GM21528 (cell line): ENCODE results near the gene KIZ.
"Not testable (repeated sequence)": the region's sequence is repeated elsewhere in the genome, so short reads cannot be mapped to it uniquely, and the experiment has no call there.

Experiments
- ATAC-seq: cut with Tn5 transposase; IDR thresholded peaks from one replicate; pipeline ENCODE4 v1.9.1; 2021; ENCODE audit warnings: mild to moderate bottlenecking, moderate library complexity; ENCODE audit not compliant: unreplicated experiment, low FRiP score

The KIZ gene

GRCh38 chr20:21167261-21167660 lies 41.4 kb downstream of the KIZ start:
- no peak for ATAC-seq

GRCh38 chr20:21168061-21168460 lies 42.2 kb downstream of the KIZ start:
- not testable (repeated sequence) for ATAC-seq

- ATAC-seq = no peak
Measured at GRCh38 chr20:21172626-21173025, 46.7 kb downstream of the KIZ start.

GRCh38 chr20:21173485-21173884 lies 47.6 kb downstream of the KIZ start:
- no peak for ATAC-seq

- ATAC-seq = no peak
Measured at GRCh38 chr20:21174516-21175239, 48.8 kb downstream of the KIZ start.

GRCh38 chr20:21175433-21175832 lies 49.6 kb downstream of the KIZ start:
- no peak for ATAC-seq

GRCh38 chr20:21177767-21178166 lies 51.9 kb downstream of the KIZ start:
- ATAC-seq = no peak

GRCh38 chr20:21179757-21180156 lies 53.9 kb downstream of the KIZ start:
- ATAC-seq = no peak

- ATAC-seq = no peak
Measured at GRCh38 chr20:21180248-21180647, 54.4 kb downstream of the KIZ start.

- no peak for ATAC-seq
Measured at GRCh38 chr20:21181028-21181427, 55.1 kb downstream of the KIZ start.

- ATAC-seq = no peak
Measured at GRCh38 chr20:21182832-21183563, 57.1 kb downstream of the KIZ start.

- ATAC-seq = no peak
Measured at GRCh38 chr20:21183722-21184121, 57.8 kb downstream of the KIZ start.

- ATAC-seq = no peak
Measured at GRCh38 chr20:21184819-21185218, 58.9 kb downstream of the KIZ start.

GRCh38 chr20:21185849-21186248 lies 60.0 kb downstream of the KIZ start:
- ATAC-seq = no peak

- ATAC-seq = no peak
Measured at GRCh38 chr20:21189761-21190523, 64.1 kb downstream of the KIZ start.

GRCh38 chr20:21190869-21191268 lies 65.0 kb downstream of the KIZ start:
- ATAC-seq = no peak

GRCh38 chr20:21191839-21192238 lies 66.0 kb downstream of the KIZ start:
- ATAC-seq = no peak

GRCh38 chr20:21202259-21202658 lies 76.4 kb downstream of the KIZ start:
- no peak for ATAC-seq

- no peak for ATAC-seq
Measured at GRCh38 chr20:21203088-21203656, 77.3 kb downstream of the KIZ start.

GRCh38 chr20:21206584-21206983 lies 80.7 kb downstream of the KIZ start:
- no peak for ATAC-seq

- no peak for ATAC-seq
Measured at GRCh38 chr20:21208999-21209398, 83.1 kb downstream of the KIZ start.
